COLO668 (cell line): ENCODE data around the gene RIT2.

ENCODE experiments used
- DNase-seq: peaks from one replicate; lab custom pipeline; 2025; ENCODE audit not compliant: unreplicated experiment; lab: John Stamatoyannopoulos, UW

Gene RIT2

DNA sequence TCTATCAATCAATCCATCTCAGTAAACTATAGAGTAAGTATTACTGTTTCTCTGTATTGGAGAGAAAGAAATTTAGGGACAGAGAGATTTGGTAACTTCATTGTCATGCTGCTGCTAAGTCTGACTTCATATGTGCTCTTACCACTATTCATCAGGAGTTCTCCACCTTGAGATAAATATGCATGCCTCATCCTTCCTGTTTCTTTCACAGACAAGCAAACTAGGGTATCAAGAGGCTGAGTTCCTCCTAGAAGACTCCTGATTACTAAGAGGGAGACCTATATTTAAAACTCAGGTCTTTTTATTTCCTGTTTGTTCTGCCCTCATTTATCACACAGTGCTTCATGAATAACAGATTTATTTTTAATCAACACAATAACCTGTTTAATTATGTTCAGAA lies 34.1 kb downstream of the RIT2 start:
- DNase-seq: no peak

DNA sequence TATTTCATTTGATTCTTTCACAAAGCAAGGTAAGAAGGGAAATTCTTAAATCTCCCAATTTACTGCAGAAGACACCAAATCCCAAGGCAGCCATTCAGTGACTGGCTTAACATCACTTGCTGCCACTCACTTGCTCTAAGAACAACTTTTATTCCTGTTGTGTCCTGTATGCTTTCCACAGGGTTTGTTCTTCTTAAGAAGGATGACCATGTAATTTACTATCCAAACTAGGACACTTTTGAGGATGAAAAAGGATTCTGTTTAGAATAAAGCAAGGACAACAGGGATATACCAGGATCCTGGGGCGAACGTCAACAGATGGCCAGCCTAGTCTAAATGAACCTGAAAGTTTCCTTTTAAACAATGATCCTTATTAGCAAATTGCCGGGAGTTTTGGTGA lies 34.8 kb downstream of the RIT2 start:
- no peak for DNase-seq

DNA sequence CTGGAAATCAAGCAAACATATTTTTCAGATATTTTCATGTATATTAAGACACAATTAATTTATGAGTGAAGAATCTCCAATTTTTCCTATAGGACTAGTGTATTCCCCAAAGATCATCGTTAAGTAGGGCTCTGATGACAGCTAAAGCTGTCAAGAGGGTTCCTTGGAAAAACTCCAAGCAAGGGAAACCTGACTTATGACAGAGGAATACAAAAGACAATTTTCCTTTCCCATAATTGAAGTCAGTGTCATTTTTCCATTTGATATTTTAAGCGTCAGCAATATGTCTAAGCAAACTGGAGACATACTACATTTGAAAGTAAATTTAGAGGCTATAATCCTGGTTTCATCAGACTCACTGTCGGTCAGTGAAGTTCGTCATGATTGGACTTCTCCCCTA lies 36.1 kb downstream of the RIT2 start:
- DNase-seq: no peak

DNA sequence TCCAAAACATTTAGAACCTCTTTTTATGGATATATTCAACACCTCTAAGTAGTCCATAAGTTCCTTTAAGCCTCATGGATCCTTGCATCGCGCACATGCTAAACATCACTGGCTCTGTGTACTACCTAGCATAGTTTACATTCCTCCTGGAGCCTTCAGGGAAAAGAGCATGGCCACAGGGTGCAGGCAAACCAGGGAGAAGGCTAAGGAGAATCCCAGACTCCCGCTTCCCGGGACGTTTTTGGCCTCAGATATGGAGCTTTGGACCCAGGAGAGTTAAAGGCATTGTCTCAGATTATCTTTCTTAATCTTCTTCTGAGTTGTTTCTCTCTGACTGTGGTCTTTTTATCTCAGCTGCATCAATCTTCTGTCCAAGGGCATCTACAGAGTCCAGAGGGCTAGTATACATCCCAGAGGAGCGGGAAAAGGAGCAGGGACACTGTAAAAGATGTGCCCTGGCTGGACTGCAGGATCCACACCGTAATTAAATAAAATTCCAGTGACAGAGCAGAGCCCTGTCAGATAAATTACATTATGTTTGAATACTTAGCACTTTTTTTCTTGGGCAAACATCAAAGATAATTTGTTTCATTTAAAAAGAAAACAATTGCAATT lies 36.9 kb downstream of the RIT2 start:
- no peak for DNase-seq

DNA sequence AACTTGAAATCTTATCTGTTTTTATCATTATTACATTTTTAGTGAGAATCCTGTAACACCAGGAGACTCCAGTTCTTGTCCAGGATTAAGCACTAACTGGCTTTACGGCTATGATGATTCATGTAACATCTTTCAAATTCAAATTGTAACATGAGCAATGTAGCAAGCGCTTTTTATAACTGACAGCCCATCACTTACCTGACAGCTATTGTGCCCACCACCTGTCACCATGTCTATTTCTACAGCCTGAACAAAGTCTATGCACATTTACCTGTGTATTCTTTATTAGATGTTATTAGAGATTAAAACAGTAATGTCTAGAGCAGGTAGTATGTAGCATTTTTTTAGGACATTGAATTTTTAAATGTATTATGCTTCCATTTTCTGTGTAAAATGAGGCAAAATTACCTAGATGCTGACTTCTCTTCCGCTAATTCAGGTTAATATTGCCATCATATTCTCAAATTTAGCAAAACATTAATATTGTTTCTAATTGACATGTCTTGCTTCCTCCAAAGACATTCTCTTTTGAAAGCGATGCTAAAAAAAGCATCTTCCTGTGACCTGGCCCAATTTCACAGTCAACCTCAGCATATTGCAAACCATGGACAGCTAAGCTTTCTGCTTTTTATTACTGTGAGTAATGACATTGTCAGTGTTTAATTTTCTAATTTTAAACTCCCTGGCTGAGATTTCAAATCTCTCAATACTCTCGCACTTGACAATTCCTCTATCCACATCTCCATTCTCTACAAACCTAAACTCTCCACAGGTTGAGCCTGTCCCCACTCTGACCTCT lies 37.8 kb downstream of the RIT2 start:
- no peak for DNase-seq

DNA sequence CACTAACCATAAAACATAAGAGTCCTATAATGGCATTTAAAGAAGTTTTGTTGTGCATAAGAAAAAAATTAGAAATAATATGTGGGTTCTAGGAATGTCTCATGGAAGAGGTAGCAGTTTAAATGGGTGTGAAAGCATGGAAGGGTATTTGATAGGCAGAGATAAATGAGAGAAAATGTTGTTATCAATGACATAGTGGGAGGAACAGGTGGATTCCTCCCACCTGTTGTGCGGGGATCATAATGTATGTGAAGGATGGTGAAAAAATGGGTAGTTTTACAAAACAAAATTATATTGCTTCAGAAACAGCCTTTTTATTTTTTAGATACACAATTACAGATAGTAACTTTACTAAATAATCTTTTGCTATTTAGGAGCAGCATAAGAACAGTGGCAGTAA lies 41.7 kb downstream of the RIT2 start:
- DNase-seq: no peak

DNA sequence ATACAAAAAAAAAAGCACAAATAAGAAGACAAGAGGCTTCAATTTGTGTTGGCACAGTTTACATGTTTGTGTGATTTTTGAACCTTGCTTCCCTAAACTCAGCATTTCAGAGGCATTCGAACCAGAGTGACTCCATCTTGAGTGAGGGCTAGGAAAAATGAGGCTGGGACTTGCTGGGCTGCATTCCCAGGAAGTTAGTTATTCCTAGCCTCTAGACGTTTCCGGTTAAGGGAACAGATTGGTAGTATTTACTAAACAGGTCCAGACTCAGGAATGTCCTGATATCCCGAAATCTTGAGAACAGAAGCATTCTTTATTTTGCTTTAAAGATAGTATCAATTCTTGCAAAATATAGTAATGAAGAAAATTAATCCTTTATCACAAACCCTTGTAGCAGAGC lies 46.7 kb downstream of the RIT2 start:
- no peak for DNase-seq

DNA sequence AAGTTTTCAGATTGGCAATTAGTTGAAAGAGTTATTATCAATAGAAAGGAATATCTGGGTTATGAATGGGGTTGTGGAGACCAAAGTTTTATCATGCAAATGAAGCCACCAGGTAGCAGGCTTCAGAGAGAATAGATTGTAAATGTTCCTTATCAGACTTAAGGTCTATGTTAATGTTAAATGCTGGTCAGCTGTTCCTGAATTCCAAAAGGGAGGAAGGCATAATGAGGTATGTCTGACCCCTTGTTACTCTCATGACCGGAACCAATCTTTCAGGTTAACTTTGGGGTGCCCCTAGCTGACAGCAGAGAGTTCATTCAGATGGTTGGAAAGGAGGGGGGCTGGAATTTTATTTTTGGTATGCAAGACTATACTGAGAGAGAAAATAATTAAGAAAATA lies 47.9 kb downstream of the RIT2 start:
- no peak for DNase-seq

DNA sequence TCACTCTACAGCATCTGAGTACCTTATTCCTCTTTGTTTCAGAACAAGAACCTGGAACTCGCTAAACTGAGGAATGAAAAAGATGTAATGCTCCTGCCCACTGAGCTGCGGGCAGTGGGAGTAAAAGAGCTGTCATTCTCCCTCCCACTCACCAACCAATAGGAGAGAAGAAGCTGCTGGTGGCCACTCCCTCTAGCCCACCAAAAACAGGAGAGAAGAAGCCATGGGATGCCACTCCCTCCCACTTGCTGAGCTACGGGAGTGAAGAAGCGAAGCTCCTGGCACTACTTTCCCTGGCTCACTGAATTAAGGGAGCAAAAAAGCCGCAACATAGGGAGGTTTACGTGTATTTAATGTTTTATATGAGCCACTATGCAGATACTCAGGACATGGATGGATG lies 53.7 kb downstream of the RIT2 start:
- no peak for DNase-seq

DNA sequence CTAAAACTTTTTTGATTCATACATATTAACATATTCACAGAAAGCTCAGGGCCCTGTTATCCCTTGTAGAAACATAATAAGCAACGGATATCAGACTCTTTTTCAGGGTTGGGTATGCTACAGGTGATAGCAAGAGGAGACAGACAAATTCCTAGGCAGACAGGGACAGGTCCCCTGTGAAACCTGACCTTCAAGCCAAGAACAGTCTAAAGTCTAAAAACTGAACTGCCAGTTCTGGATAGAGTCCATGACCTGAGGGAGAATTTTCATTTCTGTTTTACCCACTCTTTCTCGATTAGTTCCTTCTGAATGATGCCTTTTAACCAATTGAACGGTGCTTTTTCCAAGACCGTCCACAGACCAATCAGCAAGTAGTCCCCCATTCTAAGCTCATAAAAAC lies 54.2 kb downstream of the RIT2 start:
- DNase-seq: no peak

DNA sequence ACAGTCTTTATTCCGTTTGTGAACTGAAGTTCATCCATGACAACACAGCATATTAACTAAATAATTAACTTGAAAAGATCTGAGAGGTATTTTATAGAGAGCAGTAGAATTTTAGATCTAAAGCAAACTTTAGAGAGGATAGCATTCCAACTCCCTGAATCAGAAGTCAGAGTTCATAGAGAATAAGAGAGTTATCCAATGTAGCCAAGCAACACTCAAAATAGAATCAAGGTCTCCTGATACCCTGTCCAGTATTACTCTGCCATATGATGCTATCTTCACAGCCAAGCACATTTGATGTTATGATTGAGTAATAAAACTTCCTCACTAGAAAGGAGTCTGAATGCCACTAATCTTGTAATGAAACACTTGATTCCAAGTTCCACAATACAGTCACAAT lies 55.5 kb downstream of the RIT2 start:
- no peak for DNase-seq

DNA sequence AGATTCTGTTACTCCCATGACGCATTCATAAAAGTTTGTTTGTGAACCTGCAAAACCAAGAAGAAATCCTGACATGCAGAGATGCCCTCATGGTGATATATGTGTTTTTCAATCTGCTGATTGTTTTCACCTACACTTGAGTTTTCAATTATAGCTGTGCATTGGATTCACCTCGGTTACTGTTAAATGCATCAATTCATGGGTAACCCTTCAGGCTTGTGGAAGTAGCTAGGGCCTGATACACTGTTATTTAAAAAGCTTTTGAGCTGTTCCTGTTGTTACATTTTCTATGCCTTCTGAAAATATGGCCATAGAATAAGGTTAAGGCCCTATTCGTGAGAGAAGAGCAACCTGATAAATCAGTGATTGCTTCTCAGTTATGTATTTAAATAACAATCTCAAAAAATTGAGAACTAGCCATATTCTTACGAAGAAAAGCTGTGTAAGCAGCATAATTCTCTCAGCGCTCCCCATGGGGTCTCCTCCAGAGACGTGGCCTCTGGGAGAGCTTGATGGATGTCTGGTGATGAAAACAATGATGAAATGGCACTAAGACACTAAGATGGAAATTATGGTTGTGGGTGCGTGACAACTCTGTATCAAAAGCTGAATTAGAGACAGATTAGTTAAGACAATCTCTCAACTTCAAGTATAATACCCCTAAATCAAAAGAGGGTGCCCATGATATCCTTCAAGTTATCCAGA lies 60.5 kb downstream of the RIT2 start:
- no peak for DNase-seq

DNA sequence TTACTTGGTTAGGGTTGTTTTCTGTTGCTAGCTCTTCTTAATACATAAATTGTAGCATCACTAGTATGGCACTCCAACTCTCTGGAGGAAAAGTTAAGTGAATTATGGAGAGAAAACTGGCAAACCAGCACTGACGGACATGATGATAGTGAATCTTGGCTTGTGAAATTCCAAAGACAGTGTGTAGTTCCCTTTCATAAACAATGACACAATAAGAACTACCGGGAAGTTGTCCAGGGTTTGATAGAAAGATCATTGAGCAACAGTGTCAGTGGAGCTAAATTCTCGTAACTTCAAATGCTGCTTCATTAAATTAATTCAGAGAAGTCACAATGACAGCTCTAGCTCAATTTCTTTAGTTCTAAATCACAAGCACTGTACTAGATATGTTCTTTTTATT lies 66.5 kb downstream of the RIT2 start:
- no peak for DNase-seq

DNA sequence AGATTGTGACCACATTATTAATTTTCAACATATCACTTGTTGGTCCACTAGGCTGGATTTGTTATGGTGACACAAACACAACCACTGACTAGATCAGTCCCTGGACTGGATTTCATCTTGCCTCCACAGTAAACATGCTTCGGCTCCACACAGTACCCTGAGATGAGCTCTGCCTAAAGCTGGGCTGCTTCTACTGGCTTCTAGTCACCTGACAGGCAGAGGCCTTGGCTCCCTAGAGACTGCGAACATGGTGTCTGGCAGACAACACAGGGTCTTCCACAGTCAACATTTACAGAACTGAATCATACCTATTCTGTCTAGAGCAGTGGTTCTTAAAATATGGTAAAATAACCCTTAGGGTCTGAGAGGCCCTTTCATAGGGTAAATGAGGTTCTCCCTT lies 69.2 kb downstream of the RIT2 start:
- no peak for DNase-seq

DNA sequence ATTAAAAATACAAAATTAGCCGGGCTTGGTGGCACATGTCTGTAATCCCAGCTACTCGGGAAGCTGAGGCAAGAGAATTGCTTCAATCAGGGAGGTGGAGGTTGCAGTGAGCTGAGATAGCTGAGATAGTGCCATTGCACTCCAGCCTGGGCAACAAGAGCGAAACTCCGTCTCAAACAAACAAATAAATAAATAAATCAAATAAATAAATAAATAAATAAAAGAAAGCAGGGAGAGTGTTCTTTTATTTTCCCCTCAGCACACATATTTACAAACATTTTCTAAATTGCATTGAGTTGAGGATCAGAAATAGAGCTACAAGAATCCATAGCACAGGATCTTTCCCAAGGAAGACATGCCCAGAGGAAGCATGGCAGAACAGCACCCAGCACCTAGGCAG lies 71.9 kb downstream of the RIT2 start:
- DNase-seq: no peak

DNA sequence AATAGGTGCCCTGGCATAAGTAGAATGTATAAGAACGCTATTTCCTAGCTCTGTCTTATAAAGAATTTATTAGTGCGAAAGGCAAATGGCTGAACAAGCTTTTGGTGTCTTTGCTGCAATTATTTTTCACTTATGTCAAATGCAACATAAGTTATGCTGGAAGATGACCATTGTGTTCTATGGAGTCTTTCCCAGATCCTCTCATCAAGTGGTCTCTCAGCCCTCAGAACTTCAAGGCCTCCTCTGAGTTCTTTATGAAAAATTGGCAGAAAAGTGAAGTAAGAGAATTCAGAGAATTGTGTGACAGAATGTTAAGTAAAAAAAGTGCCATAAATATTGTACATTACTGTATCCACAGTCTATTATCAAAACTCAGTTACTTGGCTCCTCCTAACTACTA lies 75.2 kb downstream of the RIT2 start:
- DNase-seq: no peak

DNA sequence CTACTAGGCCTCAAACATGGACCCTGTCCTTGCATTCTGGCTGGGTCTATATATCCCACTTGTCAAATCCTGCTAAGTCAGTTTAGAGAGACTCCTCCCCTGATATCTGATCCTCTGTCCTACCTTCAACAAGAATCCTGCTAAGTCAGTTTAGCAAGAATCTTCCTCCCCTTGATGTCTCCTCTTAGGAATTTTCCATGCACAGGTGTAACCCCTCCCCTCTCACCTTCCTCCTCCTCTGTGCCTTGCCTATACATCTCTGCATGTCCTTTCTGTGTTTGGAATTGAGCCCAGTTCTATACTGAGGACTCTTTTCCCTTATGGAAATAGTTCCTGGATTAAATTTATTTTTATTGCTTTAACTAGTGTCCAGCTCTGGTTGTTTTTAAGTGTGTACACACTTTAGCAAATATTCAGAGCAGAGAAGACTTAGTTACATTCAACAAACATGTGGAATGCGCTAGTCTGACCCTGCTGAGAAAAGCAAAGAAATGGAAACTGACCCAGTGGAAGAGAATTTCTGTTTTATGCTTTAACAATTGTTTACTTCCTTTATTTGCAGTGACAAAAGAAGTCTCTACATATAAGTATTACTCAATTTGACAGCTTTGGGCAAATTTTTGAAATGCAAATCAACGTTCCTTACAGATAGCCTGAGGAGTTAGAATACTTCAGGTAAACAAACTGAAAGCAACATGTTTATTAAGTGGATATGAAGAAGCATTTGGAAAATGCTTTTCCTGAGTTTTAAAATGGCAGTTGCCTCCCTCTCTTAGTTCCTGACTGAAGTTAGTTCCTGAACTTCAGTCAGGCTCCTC lies 80.6 kb downstream of the RIT2 start:
- no peak for DNase-seq

DNA sequence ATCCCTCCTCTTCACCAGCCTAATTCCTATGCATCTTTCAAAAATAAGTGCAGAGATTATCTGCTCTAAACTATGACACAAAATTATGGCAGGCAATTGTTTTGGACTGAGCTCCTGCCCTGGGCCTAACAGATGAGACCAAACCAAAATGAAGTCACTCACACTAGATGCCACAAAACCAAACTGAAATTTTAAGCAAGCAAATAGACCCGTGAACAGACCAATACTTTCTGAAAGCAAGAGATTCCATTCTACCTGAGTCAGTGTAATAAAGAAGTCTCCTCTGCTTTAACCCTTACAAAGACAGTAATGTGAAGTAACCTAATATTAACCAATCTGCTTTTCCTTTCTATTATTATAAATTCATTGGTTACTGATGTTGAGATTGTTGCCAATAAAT lies 84.3 kb downstream of the RIT2 start:
- no peak for DNase-seq

DNA sequence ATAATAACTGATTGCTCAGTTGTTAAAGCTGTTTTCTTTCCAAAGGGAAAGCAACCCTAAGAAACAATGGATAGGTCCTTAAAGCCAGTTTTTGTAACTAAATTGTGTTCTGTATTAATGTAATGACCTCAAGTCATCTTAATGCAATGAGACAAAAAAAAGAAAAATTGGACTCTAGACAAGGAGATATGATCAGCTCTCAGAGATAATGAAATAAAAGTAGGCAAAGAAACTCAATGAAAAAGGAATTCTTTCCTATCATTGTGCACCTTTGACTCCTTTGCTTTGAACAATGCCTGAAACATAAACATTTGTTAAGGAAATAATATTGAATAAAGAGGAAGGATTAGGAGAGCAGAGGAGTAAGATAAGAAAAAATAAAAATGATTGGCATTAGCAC lies 86.1 kb downstream of the RIT2 start:
- DNase-seq: no peak

DNA sequence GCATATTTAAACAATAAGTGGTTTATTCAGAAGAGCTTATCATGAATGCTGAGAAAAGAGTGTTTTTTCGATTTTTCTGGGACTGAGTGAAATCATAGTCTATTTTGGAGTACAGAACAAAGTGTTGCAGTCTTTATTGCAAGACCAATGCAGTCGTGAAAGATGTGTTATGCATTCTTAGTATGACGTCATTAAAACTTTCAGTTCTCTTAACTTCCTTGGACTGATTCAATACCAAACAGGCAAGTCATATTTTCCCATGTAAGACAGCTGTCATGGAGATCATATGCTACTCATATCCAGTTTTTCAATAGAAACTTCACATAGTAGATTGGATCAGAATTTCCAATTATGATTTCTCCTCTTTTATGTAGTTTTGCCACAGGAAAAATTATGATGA lies 92.6 kb downstream of the RIT2 start:
- no peak for DNase-seq

DNA sequence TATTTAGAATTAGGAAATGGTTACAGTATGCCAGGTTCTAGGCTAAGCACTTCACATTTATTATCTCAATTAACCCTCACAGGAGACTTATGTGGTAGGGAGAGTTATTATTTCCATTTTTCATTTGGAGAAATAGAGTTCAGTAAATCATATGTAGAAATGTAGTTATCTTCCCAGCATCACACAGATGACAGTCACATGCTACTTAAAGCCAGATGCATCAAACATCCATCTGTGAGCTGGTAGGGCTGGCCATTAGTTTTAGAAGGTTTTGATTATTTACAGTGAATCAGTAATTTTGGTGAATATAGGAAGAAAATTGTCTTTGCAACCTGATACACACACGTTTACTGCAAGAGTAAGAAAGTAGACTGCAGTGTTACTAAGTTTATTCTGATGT lies 97.9 kb downstream of the RIT2 start:
- no peak for DNase-seq

DNA sequence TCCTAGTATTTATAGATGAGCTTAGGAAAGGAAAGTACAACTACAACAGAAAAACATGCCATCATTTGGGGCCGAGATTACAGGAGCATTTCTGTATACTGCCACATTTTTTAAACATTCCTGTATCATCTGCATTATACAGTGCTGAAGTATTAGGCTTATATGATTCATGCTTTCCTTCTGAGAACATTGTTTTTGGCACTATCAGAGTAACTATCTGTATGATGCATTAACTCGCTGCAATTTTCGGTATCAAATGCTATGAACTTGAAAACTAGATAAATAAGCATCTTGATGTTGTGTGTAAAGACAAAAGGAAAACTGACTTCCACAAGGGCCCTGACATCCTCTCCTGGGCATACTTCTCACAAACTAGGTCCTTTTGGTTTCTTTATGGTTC lies 102.0 kb downstream of the RIT2 start:
- no peak for DNase-seq
